Neural crest cell (in vitro differentiated cells): Measurements from ENCODE around the gene FLVCR2. TPM values are rescaled to one million over a fixed set of nuclear protein-coding genes. Genes with fewer than 3 reads are reported as not detected.

Experiments
- DNase-seq: peaks from one replicate; pipeline ENCODE4 v3.0.0; 2021; ENCODE audit warnings: low read depth, mixed read lengths, low spot score
- H3K27ac Mint-ChIP-seq: one replicate; pipeline ENCODE4 v1.8.0; 2021; ENCODE audit warnings: mild to moderate bottlenecking, mixed read lengths; ENCODE audit not compliant: unreplicated experiment
- H3K27me3 Mint-ChIP-seq: 2 replicates; pipeline ENCODE4 v1.8.0; 2021; ENCODE audit warnings: low read depth, mild to moderate bottlenecking, mixed read lengths
- H3K36me3 Mint-ChIP-seq: 2 replicates; pipeline ENCODE4 v1.8.0; 2021; ENCODE audit warnings: low read depth, mild to moderate bottlenecking, mixed read lengths
- H3K4me1 Mint-ChIP-seq: 2 replicates; pipeline ENCODE4 v1.8.0; 2021; ENCODE audit warnings: mixed read lengths
- H3K4me3 Mint-ChIP-seq: one replicate; pipeline ENCODE4 v1.8.0; 2021; ENCODE audit warnings: mild to moderate bottlenecking, mixed read lengths
- H3K9me3 Mint-ChIP-seq: 2 replicates; pipeline ENCODE4 v1.8.0; 2021; ENCODE audit warnings: mixed read lengths
- total RNA-seq: library from RNA; stranded (reverse); gene quantifications from 2 replicates; pipeline ENCODE4 v1.2.1, GENCODE V29; 2021
- TF ChIP-seq, protein P1 (sequence below): fragments of 200-600 bp; sonication (generic); conservative IDR thresholded peaks from 2 replicates; pipeline ENCODE4 v1.5.0; 2021; ENCODE audit warnings: antibody characterized with exemption, mild to moderate bottlenecking

Gene FLVCR2
- total RNA-seq, 1 donor from 2014 or later, result 3.0 TPM

GRCh38 chr14:75628816-75629215, 50.4 kb downstream of the FLVCR2 start:
- Mint-ChIP-seq H3K27me3 (no peaks in the 10 kb centered on the region), H3K36me3 (no peaks in the 10 kb centered on the region), H3K4me1 (peaks cover 16% of the 10 kb centered on the region), H3K4me3 (no peak overlapping the region), H3K27ac (no peak overlapping the region), H3K9me3 (peaks cover 2% of the 10 kb centered on the region)
- DNase-seq, result no peak
- TF ChIP-seq, protein P1, sequence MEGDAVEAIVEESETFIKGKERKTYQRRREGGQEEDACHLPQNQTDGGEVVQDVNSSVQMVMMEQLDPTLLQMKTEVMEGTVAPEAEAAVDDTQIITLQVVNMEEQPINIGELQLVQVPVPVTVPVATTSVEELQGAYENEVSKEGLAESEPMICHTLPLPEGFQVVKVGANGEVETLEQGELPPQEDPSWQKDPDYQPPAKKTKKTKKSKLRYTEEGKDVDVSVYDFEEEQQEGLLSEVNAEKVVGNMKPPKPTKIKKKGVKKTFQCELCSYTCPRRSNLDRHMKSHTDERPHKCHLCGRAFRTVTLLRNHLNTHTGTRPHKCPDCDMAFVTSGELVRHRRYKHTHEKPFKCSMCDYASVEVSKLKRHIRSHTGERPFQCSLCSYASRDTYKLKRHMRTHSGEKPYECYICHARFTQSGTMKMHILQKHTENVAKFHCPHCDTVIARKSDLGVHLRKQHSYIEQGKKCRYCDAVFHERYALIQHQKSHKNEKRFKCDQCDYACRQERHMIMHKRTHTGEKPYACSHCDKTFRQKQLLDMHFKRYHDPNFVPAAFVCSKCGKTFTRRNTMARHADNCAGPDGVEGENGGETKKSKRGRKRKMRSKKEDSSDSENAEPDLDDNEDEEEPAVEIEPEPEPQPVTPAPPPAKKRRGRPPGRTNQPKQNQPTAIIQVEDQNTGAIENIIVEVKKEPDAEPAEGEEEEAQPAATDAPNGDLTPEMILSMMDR, result no peak

- no peaks in the 10 kb centered on the region for H3K27me3 Mint-ChIP-seq
- TF ChIP-seq, protein P1, result no peak
- DNase-seq, result no peak
- no peak overlapping the region for H3K27ac Mint-ChIP-seq
- H3K4me3 Mint-ChIP-seq, result no peak overlapping the region
- H3K4me1 Mint-ChIP-seq, result peaks cover 16% of the 10 kb centered on the region
- no peaks in the 10 kb centered on the region for H3K36me3 Mint-ChIP-seq
- H3K9me3 Mint-ChIP-seq, result peaks cover 2% of the 10 kb centered on the region
Measured at GRCh38 chr14:75630695-75631452, 52.5 kb downstream of the FLVCR2 start.

- peaks cover 2% of the 10 kb centered on the region for H3K9me3 Mint-ChIP-seq
- TF ChIP-seq, protein P1, result no peak
- no peak overlapping the region for H3K4me3 Mint-ChIP-seq
- H3K27me3 Mint-ChIP-seq, result no peaks in the 10 kb centered on the region
- H3K36me3 Mint-ChIP-seq, result no peaks in the 10 kb centered on the region
- H3K4me1 Mint-ChIP-seq, result peaks cover 21% of the 10 kb centered on the region
- H3K27ac Mint-ChIP-seq, result no peak overlapping the region
- no peak for DNase-seq
Measured at GRCh38 chr14:75631453-75631831, 53.0 kb downstream of the FLVCR2 start.

DNA sequence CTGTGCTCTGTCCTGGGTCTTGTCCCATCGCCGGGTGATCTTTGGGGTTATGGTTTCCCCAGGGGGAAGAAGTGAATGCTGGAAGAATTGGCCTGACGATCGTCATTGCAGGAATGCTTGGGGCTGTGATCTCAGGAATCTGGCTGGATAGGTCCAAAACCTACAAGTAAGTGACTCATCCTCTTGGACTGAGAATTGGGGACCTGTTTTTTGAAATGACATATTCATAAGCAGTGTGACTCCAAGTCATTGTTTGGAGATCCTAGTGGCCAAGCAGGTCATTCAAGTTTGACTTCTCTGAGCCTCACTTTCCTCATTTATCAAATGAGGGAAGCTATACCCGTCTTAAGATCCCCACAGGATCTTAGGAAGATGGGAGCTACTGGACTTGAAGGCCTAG, 56.4 kb downstream of the FLVCR2 start:
- Mint-ChIP-seq H3K4me3 (no peak overlapping the region), H3K36me3 (no peaks in the 10 kb centered on the region), H3K27ac (peak overlapping the region; percentile 83), H3K27me3 (no peaks in the 10 kb centered on the region), H3K9me3 (peaks cover 2% of the 10 kb centered on the region), H3K4me1 (peaks cover 26% of the 10 kb centered on the region)
- DNase-seq, result no peak
- TF ChIP-seq, protein P1, result no peak

GRCh38 chr14:75636100-75636692, 57.8 kb downstream of the FLVCR2 start:
- Mint-ChIP-seq H3K4me1 (peaks cover 26% of the 10 kb centered on the region), H3K36me3 (no peaks in the 10 kb centered on the region), H3K27me3 (no peaks in the 10 kb centered on the region), H3K27ac (peak overlapping the region; percentile 74), H3K4me3 (no peak overlapping the region), H3K9me3 (peaks cover 2% of the 10 kb centered on the region)
- TF ChIP-seq, protein P1, result no peak
- DNase-seq, result no peak
